GM12801 (cell line): ENCODE data around the gene NSG1.

Experiments
- TF ChIP-seq, protein P1 (sequence below): IDR thresholded peaks from one replicate; pipeline ENCODE4 v1.5.1; 2011; ENCODE audit warnings: control low read depth; ENCODE audit not compliant: insufficient read length; ENCODE audit errors: extremely low read depth

The NSG1 gene

DNA sequence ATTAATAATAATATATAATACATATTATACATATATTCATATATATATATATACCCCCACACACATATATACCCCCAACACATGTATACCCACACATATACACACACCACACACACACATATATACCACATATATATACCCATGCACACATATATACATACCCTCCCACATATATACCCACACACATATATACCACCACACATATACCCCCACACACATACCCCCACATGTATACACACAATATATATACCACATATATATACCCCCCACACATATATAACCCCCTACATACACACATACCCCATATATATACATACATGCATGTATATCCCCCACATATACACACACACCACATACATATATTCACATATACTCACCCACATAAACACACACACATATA is 52.0 kb downstream of the NSG1 start:
- TF ChIP-seq, protein P1, sequence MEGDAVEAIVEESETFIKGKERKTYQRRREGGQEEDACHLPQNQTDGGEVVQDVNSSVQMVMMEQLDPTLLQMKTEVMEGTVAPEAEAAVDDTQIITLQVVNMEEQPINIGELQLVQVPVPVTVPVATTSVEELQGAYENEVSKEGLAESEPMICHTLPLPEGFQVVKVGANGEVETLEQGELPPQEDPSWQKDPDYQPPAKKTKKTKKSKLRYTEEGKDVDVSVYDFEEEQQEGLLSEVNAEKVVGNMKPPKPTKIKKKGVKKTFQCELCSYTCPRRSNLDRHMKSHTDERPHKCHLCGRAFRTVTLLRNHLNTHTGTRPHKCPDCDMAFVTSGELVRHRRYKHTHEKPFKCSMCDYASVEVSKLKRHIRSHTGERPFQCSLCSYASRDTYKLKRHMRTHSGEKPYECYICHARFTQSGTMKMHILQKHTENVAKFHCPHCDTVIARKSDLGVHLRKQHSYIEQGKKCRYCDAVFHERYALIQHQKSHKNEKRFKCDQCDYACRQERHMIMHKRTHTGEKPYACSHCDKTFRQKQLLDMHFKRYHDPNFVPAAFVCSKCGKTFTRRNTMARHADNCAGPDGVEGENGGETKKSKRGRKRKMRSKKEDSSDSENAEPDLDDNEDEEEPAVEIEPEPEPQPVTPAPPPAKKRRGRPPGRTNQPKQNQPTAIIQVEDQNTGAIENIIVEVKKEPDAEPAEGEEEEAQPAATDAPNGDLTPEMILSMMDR, result no peak

DNA sequence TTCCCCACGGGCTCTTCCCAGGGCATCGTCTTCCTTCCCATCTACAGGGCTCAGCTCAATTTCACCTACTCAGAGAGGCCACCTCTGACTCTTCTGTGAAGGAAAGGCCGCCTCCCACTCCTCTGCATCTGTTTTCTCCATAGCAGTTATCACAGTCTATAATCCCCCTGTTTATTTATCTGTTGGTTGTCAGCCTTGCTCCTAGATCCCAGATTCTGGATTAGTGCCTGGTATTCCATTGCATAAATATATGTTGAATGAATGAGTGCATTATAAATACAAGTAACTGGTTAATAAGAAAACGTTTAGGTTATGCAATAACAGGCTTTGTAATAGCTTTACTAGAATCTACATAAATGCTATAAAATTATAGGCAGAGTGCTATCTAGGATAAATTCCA is 52.9 kb downstream of the NSG1 start:
- TF ChIP-seq, protein P1, result no peak

DNA sequence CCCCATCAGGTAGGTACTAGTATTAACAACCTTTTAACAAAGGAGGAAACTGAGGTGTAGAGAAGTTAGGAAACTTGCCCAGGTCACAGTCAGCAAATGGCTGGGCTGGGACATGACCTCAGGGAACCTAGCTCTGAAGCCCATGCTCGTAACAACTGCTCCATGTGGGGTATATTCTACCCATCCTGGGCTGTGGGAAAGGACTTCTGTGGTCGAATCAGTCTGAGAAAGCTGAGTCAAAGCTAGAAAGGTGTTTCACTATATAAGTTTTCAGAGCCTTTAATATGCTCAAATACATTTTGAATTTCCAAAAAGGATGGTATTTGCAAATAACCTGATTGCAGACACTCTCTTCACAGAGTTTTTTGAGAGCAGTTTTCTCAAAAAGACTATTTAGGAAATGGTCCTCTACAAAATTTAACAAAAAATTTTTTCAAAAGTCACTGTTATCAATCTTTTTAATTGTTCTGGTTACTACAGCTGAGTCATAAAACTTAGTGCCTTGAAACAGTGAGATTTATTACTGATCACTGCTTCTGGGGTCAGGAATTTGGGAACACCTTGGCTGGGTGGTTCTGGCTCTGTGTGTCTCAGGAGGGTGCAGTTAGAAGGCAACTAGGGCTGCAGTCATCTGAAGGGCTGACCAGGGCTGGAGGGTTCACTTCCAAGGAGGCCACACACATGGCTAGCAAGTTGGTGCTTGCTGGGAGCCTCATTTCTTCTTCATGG is 53.6 kb downstream of the NSG1 start:
- TF ChIP-seq, protein P1, result no peak

DNA sequence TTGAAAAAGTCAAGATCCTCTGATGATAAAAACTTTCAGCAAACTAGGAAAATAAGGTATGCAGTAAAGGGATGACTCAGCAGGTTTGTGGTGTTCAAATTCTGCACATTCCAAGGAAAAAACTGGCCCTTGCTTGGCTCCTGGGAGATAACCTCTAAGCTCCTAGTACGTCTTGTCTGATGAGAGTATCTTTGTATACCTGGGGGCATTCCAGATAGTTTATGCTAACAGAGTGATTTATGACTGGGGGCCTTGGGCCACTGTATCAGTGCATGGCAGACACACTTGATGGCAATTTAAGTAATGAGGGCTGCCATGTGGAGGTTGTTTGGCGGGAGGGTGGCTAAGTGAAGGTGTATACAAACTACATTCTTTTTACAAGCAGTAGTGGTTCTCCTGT is 56.9 kb downstream of the NSG1 start:
- TF ChIP-seq, protein P1, result no peak

DNA sequence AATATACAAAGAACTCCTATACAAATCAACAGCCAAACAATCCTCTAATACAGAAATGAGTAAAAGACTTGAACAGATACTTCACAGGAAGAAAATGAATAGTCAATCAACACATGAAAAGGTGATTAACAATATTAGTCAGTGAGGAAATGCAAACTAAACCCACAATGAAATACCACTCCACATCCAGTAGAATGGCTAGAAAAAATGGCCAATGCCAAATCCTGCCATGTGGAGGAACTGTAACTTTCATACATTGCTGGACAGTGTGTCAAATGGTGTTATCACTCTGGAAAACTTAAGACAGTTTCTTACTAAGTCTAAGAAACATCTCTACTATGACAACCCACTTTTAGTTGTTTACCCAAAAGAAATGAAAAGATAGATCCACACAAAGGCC is 59.5 kb downstream of the NSG1 start:
- TF ChIP-seq, protein P1, result no peak

DNA sequence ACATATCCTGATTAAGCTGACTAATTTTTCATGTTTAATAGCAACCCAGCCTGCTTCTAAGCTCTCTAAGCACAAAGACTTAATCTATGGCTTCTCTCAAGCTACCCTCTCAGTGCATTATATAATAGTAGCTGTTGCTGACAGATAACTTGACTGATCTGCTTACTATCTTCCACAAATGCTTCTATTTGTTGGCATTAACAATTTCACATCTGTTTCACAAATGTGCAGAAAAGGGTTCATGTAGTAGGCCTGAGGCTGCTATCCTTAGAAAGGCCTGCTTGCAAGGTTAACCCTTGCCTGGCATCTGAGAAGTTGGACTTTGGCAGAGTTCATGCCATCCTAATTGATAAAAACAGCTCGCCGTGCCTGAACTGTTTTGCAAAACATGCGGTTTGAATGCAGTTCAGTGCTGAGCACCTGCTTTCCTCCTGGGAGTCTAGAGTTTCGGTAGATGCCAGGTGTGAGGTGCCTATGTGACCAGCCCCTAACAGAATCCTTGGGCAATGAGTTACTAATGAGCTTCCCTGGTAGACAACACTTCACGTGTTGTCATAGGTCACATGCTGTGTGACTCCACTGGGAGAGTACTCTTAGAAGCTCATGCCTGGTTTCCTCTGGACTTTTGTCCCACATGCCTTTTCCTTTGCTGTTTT is 68.4 kb downstream of the NSG1 start:
- TF ChIP-seq, protein P1, result no peak

DNA sequence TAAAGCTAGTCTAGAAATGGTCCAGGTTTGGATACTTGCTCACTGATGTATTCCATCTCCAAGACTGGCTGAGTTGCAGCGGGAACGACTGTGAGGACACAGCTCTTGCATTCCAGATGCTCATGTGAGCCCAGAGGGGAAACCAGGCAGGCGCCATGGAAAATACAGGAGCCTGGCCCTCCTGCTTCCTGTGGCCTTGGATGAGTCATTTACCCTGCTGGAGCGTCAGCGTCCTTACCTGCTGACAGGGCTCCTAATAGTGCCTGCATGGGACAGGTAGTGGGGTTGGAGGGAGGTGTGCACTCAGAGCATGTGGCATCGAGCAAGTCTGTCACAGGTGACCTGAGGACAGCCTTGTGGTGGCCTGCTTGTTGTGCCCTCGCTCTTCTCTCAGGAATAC is 69.4 kb downstream of the NSG1 start:
- TF ChIP-seq, protein P1, result no peak
